Neural cell (in vitro differentiated cells): ENCODE results near the gene SLC38A1. TPM values are rescaled to one million over a fixed set of nuclear protein-coding genes. Genes with fewer than 3 reads are reported as not detected.

Experiments
- H2AFZ ChIP-seq: fragments of 200-600, 300-800 bp; sonication (generic), shearing (Covaris generic); 2 replicates; pipeline ENCODE4 v1.6.0; 2014; ENCODE audit warnings: low read depth, mild to moderate bottlenecking, antibody characterized with exemption, low read length, moderate library complexity
- H3F3A ChIP-seq: fragments of 200-600 bp; shearing (Covaris generic); 2 replicates; pipeline ENCODE4 v1.6.1; 2016; ENCODE audit warnings: mild to moderate bottlenecking, moderate library complexity, mixed read lengths, antibody characterized with exemption, low read length; ENCODE audit not compliant: insufficient read depth, poor library complexity, severe bottlenecking
- H3K27ac ChIP-seq: fragments of 200-600, 300-800 bp; sonication (generic), shearing (Covaris generic); 2 replicates; pipeline ENCODE4 v1.5.1; 2014; ENCODE audit warnings: mild to moderate bottlenecking, low read length, moderate library complexity
- H3K27me3 ChIP-seq: fragments of 300-800, 200-600 bp; sonication (generic), shearing (Covaris generic); 2 replicates; pipeline ENCODE4 v1.6.0; 2014; ENCODE audit warnings: mild to moderate bottlenecking, low read depth, low read length, moderate library complexity; ENCODE audit not compliant: insufficient read depth
- H3K36me3 ChIP-seq: fragments of 300-800, 200-600 bp; sonication (generic), shearing (Covaris generic); 2 replicates; pipeline ENCODE4 v1.5.1; 2014; ENCODE audit warnings: mild to moderate bottlenecking, antibody characterized with exemption, low read length, moderate library complexity; ENCODE audit not compliant: insufficient read depth
- H3K4me2 ChIP-seq: fragments of 300-800, 200-600 bp; sonication (generic), shearing (Covaris generic); 2 replicates; pipeline ENCODE4 v1.6.0; 2014; ENCODE audit warnings: mild to moderate bottlenecking, low read length
- H3K4me3 ChIP-seq: fragments of 300-800, 200-600 bp; sonication (generic), shearing (Covaris generic); 2 replicates; pipeline ENCODE4 v1.5.1; 2014; ENCODE audit warnings: mild to moderate bottlenecking, low read length, moderate library complexity
- H3K79me2 ChIP-seq: fragments of 200-600 bp; shearing (Covaris generic); replicated peaks from 2 replicates; pipeline ENCODE4 v1.6.0; 2014; ENCODE audit warnings: mild to moderate bottlenecking, low read length, moderate library complexity; ENCODE audit not compliant: insufficient read depth
- H3K9ac ChIP-seq: fragments of 300-800, 200-600 bp; sonication (generic), shearing (Covaris generic); 2 replicates; pipeline ENCODE4 v1.6.1; 2016; ENCODE audit warnings: mild to moderate bottlenecking, low read length, mixed read lengths
- H3K9me2 ChIP-seq: fragments of 200-600 bp; shearing (Covaris generic); 2 replicates; pipeline ENCODE4 v1.6.1; 2016; ENCODE audit warnings: mild to moderate bottlenecking, low read length, mixed read lengths; ENCODE audit not compliant: insufficient read depth
- H3K9me3 ChIP-seq: fragments of 200-600, 300-800 bp; sonication (generic), shearing (Covaris generic); 2 replicates; pipeline ENCODE4 v1.6.1; 2016; ENCODE audit warnings: mild to moderate bottlenecking, mixed run types, low read length, moderate library complexity, mixed read lengths
- H4K20me1 ChIP-seq: fragments of 200-600 bp; shearing (Covaris generic); 2 replicates; pipeline ENCODE4 v1.6.1; 2016; ENCODE audit warnings: mild to moderate bottlenecking, mixed run types; ENCODE audit not compliant: insufficient read depth
- CTCF ChIP-seq: fragments of 450-650 bp; IDR thresholded peaks from 2 replicates; pipeline ENCODE4 v1.5.1; 2014; ENCODE audit warnings: antibody characterized with exemption, mild to moderate bottlenecking, moderate library complexity; ENCODE audit not compliant: poor library complexity, severe bottlenecking
- EP300 ChIP-seq: fragments of 450-650 bp; conservative IDR thresholded peaks from 2 replicates; pipeline ENCODE4 v1.6.1; 2014; ENCODE audit warnings: antibody characterized with exemption, mild to moderate bottlenecking, moderate library complexity; ENCODE audit not compliant: poor library complexity, severe bottlenecking
- EZH2 ChIP-seq: fragments of 200-600, 300-800 bp; shearing (Covaris generic), sonication (generic); IDR thresholded peaks from 2 replicates; pipeline ENCODE4 v1.6.1; 2014; ENCODE audit warnings: antibody characterized with exemption, low read length, borderline replicate concordance, mild to moderate bottlenecking; ENCODE audit not compliant: insufficient read depth, poor library complexity, severe bottlenecking
- MXI1 ChIP-seq: fragments of 450-650 bp; conservative IDR thresholded peaks from 2 replicates; pipeline ENCODE4 v1.6.1; 2014; ENCODE audit warnings: antibody characterized with exemption, mild to moderate bottlenecking; ENCODE audit not compliant: poor library complexity, severe bottlenecking
- POLR2AphosphoS5 ChIP-seq: IDR thresholded peaks from 2 replicates; pipeline ENCODE4 v1.6.1; 2012
- RAD21 ChIP-seq: fragments of 450-650 bp; conservative IDR thresholded peaks from 2 replicates; pipeline ENCODE4 v1.6.1; 2014; ENCODE audit warnings: antibody characterized with exemption, mild to moderate bottlenecking, moderate library complexity
- REST ChIP-seq: IDR thresholded peaks from 2 replicates; pipeline ENCODE4 v1.6.1; 2012; ENCODE audit warnings: borderline replicate concordance
- SMC3 ChIP-seq: fragments of 450-650 bp; conservative IDR thresholded peaks from 2 replicates; pipeline ENCODE4 v1.6.1; 2014; ENCODE audit warnings: antibody characterized with exemption, mild to moderate bottlenecking, moderate library complexity; ENCODE audit not compliant: poor library complexity
- TAF1 ChIP-seq: IDR thresholded peaks from 2 replicates; pipeline ENCODE4 v1.6.1; 2012; ENCODE audit warnings: low read depth
- polyA plus RNA-seq: library from polyadenylated mRNA; depleted of rRNA; stranded (reverse); fragments of >200 nt; gene quantifications from 2 replicates; pipeline ENCODE4 v1.2.3, GENCODE V29; 2014

The SLC38A1 gene
- polyA plus RNA-seq, 1 donor from 2014 or later = 124 TPM

- H3K36me3 ChIP-seq = no peaks in the 10 kb centered on the region
- H3K27ac ChIP-seq = no peak overlapping the region
- H3K27me3 ChIP-seq = no peaks in the 10 kb centered on the region
- no peak overlapping the region for H2AFZ ChIP-seq
- no peaks in the 10 kb centered on the region for H3K9me3 ChIP-seq
- H3F3A ChIP-seq = no peaks in the 10 kb centered on the region
- TF ChIP-seq SMC3 (no peak), CTCF (no peak), POLR2AphosphoS5 (no peak), REST (no peak), MXI1 (no peak), TAF1 (no peak), EZH2 (no peak), EP300 (no peak), RAD21 (no peak)
- H3K79me2 ChIP-seq = no peaks in the 10 kb centered on the region
- no peaks in the 10 kb centered on the region for H4K20me1 ChIP-seq
- H3K4me3 ChIP-seq = no peak overlapping the region
- no peak overlapping the region for H3K4me2 ChIP-seq
- H3K9me2 ChIP-seq = no peaks in the 10 kb centered on the region
- no peak overlapping the region for H3K9ac ChIP-seq
These were observed 100.4 kb downstream of the SLC38A1 start for GRCh38 chr12:46168426-46168825.

- no peak overlapping the region for H2AFZ ChIP-seq
- no peak overlapping the region for H3K4me3 ChIP-seq
- H3K9ac ChIP-seq = no peak overlapping the region
- H3F3A ChIP-seq = no peaks in the 10 kb centered on the region
- no peak for TF ChIP-seq SMC3
- no peak for TF ChIP-seq EP300
- no peak for TF ChIP-seq CTCF
- TF ChIP-seq TAF1 = no peak
- no peak for TF ChIP-seq REST
- TF ChIP-seq MXI1 = no peak
- TF ChIP-seq RAD21 = no peak
- no peak for TF ChIP-seq EZH2
- no peak for TF ChIP-seq POLR2AphosphoS5
- H3K9me3 ChIP-seq = no peaks in the 10 kb centered on the region
- H3K36me3 ChIP-seq = no peaks in the 10 kb centered on the region
- no peaks in the 10 kb centered on the region for H3K27me3 ChIP-seq
- no peaks in the 10 kb centered on the region for H3K9me2 ChIP-seq
- H3K4me2 ChIP-seq = no peak overlapping the region
- no peaks in the 10 kb centered on the region for H4K20me1 ChIP-seq
- H3K79me2 ChIP-seq = no peaks in the 10 kb centered on the region
- H3K27ac ChIP-seq = no peak overlapping the region
These were observed 101.4 kb downstream of the SLC38A1 start for GRCh38 chr12:46167412-46167811.
